Activated CD4-positive, alpha-beta memory T cell treated with anti-CD3 and anti-CD28 coated beads for 36 hours (primary cell): Measurements from ENCODE around the gene RFT1. TPM values are rescaled to one million over a fixed set of nuclear protein-coding genes. Genes with fewer than 3 reads are reported as not detected.

Experiments
- CTCF ChIA-PET: fragments of 350-600 bp; sonication (Branson Sonifier 250); formaldehyde crosslinking; loops from one replicate; lab custom pipeline; 2021; ENCODE audit warnings: antibody characterized with exemption, inconsistent platforms; lab: Charles Lee
- POLR2A ChIA-PET: fragments of 350-600 bp; sonication (Branson Sonifier 250); formaldehyde crosslinking; loops from one replicate; lab custom pipeline; 2021; ENCODE audit warnings: antibody characterized with exemption; lab: Charles Lee
- DNase-seq: peaks from one replicate; pipeline ENCODE4 v3.0.0-alpha.2; 2020
- H3K27ac Mint-ChIP-seq: one replicate; pipeline ENCODE4 v1.8.0; 2021; ENCODE audit warnings: mixed read lengths
- H3K27me3 Mint-ChIP-seq: one replicate; pipeline ENCODE4 v1.8.0; 2021; ENCODE audit warnings: mixed read lengths
- H3K36me3 Mint-ChIP-seq: one replicate; pipeline ENCODE4 v1.8.0; 2021; ENCODE audit warnings: mixed read lengths
- H3K4me1 Mint-ChIP-seq: one replicate; pipeline ENCODE4 v1.8.0; 2021; ENCODE audit warnings: low read depth, mixed read lengths
- H3K4me3 Mint-ChIP-seq: one replicate; pipeline ENCODE4 v1.8.0; 2021; ENCODE audit warnings: mild to moderate bottlenecking, mixed read lengths
- H3K9me3 Mint-ChIP-seq: one replicate; pipeline ENCODE4 v1.8.0; 2021; ENCODE audit warnings: mixed read lengths
- intact Hi-C: fragments of 100-400 bp; cut with micrococcal nuclease; formaldehyde crosslinking; loops from one replicate; pipeline ENCODE4 v1.15.1; 2023
- total RNA-seq, 2 experiments: library from RNA; stranded (reverse); gene quantifications; one replicate each; pipeline ENCODE4 v1.2.3, GENCODE V29; 2021

The RFT1 gene
- total RNA-seq, 2 experiments from 2014 or later, result 35.0 to 38.2 TPM

GRCh38 chr3:53081318-53081717 is 48.9 kb downstream of the RFT1 start:
- POLR2A ChIA-PET, result no interaction called here
- Mint-ChIP-seq H3K4me1 (peaks cover 2% of the 10 kb centered on the region), H3K36me3 (no peaks in the 10 kb centered on the region), H3K4me3 (no peak overlapping the region), H3K27me3 (no peaks in the 10 kb centered on the region), H3K27ac (no peak overlapping the region), H3K9me3 (no peaks in the 10 kb centered on the region)
- DNase-seq, result no peak
- CTCF ChIA-PET, result no interaction called here
- intact Hi-C loops, result no loop called here

- no peak overlapping the region for H3K27ac Mint-ChIP-seq
- no peaks in the 10 kb centered on the region for H3K9me3 Mint-ChIP-seq
- H3K36me3 Mint-ChIP-seq, result no peaks in the 10 kb centered on the region
- ChIA-PET CTCF (no interaction called here), POLR2A (no interaction called here)
- no peak overlapping the region for H3K4me3 Mint-ChIP-seq
- DNase-seq, result no peak
- no peaks in the 10 kb centered on the region for H3K27me3 Mint-ChIP-seq
- peaks cover 2% of the 10 kb centered on the region for H3K4me1 Mint-ChIP-seq
- intact Hi-C loops, result no loop called here
These were observed 49.5 kb downstream of the RFT1 start for GRCh38 chr3:53080612-53081205.

- Mint-ChIP-seq H3K4me3 (no peak overlapping the region), H3K27ac (no peak overlapping the region), H3K27me3 (no peaks in the 10 kb centered on the region), H3K9me3 (no peaks in the 10 kb centered on the region), H3K4me1 (peaks cover 2% of the 10 kb centered on the region), H3K36me3 (no peaks in the 10 kb centered on the region)
- ChIA-PET POLR2A (no interaction called here), CTCF (no interaction called here)
- intact Hi-C loops, result no loop called here
- DNase-seq, result no peak
These were observed 50.3 kb downstream of the RFT1 start for GRCh38 chr3:53079791-53080555.

GRCh38 chr3:53079147-53079546 is 51.1 kb downstream of the RFT1 start:
- H3K4me1 Mint-ChIP-seq, result no peaks in the 10 kb centered on the region
- ChIA-PET POLR2A (no interaction called here), CTCF (no interaction called here)
- no peak for DNase-seq
- intact Hi-C loops, result no loop called here
- no peaks in the 10 kb centered on the region for H3K27me3 Mint-ChIP-seq
- H3K36me3 Mint-ChIP-seq, result no peaks in the 10 kb centered on the region
- no peaks in the 10 kb centered on the region for H3K9me3 Mint-ChIP-seq
- no peak overlapping the region for H3K27ac Mint-ChIP-seq
- H3K4me3 Mint-ChIP-seq, result no peak overlapping the region

- Mint-ChIP-seq H3K27ac (no peak overlapping the region), H3K4me1 (no peaks in the 10 kb centered on the region), H3K27me3 (no peaks in the 10 kb centered on the region), H3K4me3 (no peak overlapping the region), H3K9me3 (no peaks in the 10 kb centered on the region), H3K36me3 (no peaks in the 10 kb centered on the region)
- intact Hi-C loops, result no loop called here
- POLR2A ChIA-PET, result no interaction called here
- no peak for DNase-seq
- CTCF ChIA-PET, result no interaction called here
These were observed 51.6 kb downstream of the RFT1 start for GRCh38 chr3:53078656-53079055.

- ChIA-PET CTCF (no interaction called here), POLR2A (no interaction called here)
- H3K27ac Mint-ChIP-seq, result no peak overlapping the region
- intact Hi-C loops, result no loop called here
- H3K9me3 Mint-ChIP-seq, result no peaks in the 10 kb centered on the region
- DNase-seq, result no peak
- no peaks in the 10 kb centered on the region for H3K36me3 Mint-ChIP-seq
- no peak overlapping the region for H3K4me3 Mint-ChIP-seq
- H3K27me3 Mint-ChIP-seq, result no peaks in the 10 kb centered on the region
- H3K4me1 Mint-ChIP-seq, result peaks cover 7% of the 10 kb centered on the region
These were observed 52.6 kb downstream of the RFT1 start for GRCh38 chr3:53077476-53078220.

GRCh38 chr3:53075743-53076140 is 54.5 kb downstream of the RFT1 start:
- ChIA-PET POLR2A (no interaction called here), CTCF (interaction anchor here (1.6 kb wide), 1 partner anchor 230 kb away, joined by 7 read pairs; no protein-coding TSS in a partner anchor)
- Mint-ChIP-seq H3K27me3 (no peaks in the 10 kb centered on the region), H3K36me3 (no peaks in the 10 kb centered on the region), H3K9me3 (no peaks in the 10 kb centered on the region), H3K4me3 (no peak overlapping the region), H3K4me1 (peaks cover 12% of the 10 kb centered on the region), H3K27ac (no peak overlapping the region)
- intact Hi-C loops, result no loop called here
- DNase-seq, result no peak

GRCh38 chr3:53074761-53075742 is 55.2 kb downstream of the RFT1 start:
- H3K4me3 Mint-ChIP-seq, result no peak overlapping the region
- CTCF ChIA-PET, result interaction anchor here (1.6 kb wide), 1 partner anchor 229 kb away, joined by 7 read pairs; no protein-coding TSS in a partner anchor

GRCh38 chr3:53074366-53074696 is 55.9 kb downstream of the RFT1 start:
- intact Hi-C loops, result no loop called here
- Mint-ChIP-seq H3K9me3 (no peaks in the 10 kb centered on the region), H3K27ac (no peak overlapping the region), H3K4me1 (peaks cover 12% of the 10 kb centered on the region), H3K4me3 (no peak overlapping the region), H3K27me3 (no peaks in the 10 kb centered on the region), H3K36me3 (no peaks in the 10 kb centered on the region)
- no peak for DNase-seq
- POLR2A ChIA-PET, result no interaction called here
- CTCF ChIA-PET, result no interaction called here

More at GRCh38 chr3:53074761-53075742, 55.2 kb downstream of the RFT1 start:
- H3K9me3 Mint-ChIP-seq, result no peaks in the 10 kb centered on the region
- DNase-seq, result no peak
- H3K36me3 Mint-ChIP-seq, result no peaks in the 10 kb centered on the region
- H3K27ac Mint-ChIP-seq, result no peak overlapping the region
- peaks cover 12% of the 10 kb centered on the region for H3K4me1 Mint-ChIP-seq
- intact Hi-C loops, result no loop called here
- POLR2A ChIA-PET, result no interaction called here
- H3K27me3 Mint-ChIP-seq, result no peaks in the 10 kb centered on the region

GRCh38 chr3:53073553-53074365 is 56.5 kb downstream of the RFT1 start:
- ChIA-PET POLR2A (no interaction called here), CTCF (interaction anchor here (0.6 to 2.3 kb wide), 6 partner anchors 61 to 231 kb away, joined by 3 to 8 read pairs (median 4); no protein-coding TSS in a partner anchor)
- Mint-ChIP-seq H3K27me3 (no peaks in the 10 kb centered on the region), H3K9me3 (no peaks in the 10 kb centered on the region), H3K4me3 (peak overlapping the region; percentile 82), H3K4me1 (peaks cover 12% of the 10 kb centered on the region), H3K27ac (peak overlapping the region; percentile 85), H3K36me3 (no peaks in the 10 kb centered on the region)
- intact Hi-C loops, result loop anchor here (2.0 kb wide), 1 partner anchor 139 kb away; no protein-coding TSS in a partner anchor
- no peak for DNase-seq
